ENCODE measurements around the gene AKAP12.

DNA sequence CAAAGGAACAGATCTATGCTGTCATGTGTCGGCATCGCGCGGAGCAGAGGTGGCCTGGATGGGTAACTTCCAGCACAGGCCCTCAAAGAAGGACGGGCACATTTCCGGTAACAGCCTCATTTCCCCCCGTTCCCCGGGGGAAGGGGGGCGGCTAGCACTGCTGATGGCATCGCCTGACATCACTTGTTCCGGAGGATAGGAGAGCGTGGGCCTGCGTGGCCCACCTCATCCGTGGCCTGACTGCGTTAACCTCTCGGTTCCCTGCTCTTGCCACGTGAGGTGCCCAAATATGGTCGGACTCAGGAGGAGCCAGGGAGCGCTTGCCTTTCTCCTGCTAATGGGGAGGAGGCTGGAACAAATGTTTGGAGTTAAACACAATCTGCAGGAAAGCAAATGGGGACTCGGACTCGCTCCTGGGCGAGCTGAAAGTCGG is at the start of gene AKAP12:
- TF ChIP-seq CTCF (IDR thresholded peaks at IDR 0.05; ENCODE audit: low read depth, low read length), result no peak
- no peak for TF ChIP-seq MYC (IDR thresholded peaks at IDR 0.05; ENCODE audit: low read depth, low read length)
